ENCODE data around the gene TTC8. TPM values are rescaled to one million over a fixed set of nuclear protein-coding genes. Genes with fewer than 3 reads are reported as not detected.
"Not testable (repeated sequence)": the region's sequence is repeated elsewhere in the genome, so short reads cannot be mapped to it uniquely, and the experiment has no call there.

The TTC8 gene
- total RNA-seq, 1 donor from 2014 or later: 8.9 TPM

DNA sequence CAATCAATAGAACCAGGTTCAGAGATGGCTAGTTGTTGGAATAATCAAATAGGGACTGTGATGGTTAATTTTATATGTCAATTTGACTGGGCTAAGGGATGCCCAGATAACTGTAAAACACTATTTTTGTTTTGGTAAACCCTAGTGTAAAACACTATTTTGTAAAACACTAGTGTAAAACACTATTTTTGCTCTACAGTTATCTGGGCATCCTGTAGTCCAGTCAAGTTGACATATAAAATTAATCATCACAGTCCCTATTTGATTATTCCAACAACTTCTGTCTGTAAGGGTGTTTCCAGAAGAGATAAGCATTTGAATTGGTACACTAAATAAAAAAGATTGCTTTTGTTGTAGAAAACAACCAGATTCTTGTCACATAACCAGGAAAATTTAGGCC lies 16.1 kb upstream of the TTC8 start:
- no peak for DNase-seq
- Histone ChIP-seq H3K4me3 (no peak overlapping the region), H3K27me3 (ENCODE audit: low read depth) (peaks cover 22% of the 10 kb centered on the region), H3K27ac (replicated peaks) (no peak overlapping the region), H3K36me3 (no peaks in the 10 kb centered on the region), H3K9me3 (replicated peaks) (peaks cover 19% of the 10 kb centered on the region), H3K4me1 (no peaks in the 10 kb centered on the region)
- TF ChIP-seq, protein P1, sequence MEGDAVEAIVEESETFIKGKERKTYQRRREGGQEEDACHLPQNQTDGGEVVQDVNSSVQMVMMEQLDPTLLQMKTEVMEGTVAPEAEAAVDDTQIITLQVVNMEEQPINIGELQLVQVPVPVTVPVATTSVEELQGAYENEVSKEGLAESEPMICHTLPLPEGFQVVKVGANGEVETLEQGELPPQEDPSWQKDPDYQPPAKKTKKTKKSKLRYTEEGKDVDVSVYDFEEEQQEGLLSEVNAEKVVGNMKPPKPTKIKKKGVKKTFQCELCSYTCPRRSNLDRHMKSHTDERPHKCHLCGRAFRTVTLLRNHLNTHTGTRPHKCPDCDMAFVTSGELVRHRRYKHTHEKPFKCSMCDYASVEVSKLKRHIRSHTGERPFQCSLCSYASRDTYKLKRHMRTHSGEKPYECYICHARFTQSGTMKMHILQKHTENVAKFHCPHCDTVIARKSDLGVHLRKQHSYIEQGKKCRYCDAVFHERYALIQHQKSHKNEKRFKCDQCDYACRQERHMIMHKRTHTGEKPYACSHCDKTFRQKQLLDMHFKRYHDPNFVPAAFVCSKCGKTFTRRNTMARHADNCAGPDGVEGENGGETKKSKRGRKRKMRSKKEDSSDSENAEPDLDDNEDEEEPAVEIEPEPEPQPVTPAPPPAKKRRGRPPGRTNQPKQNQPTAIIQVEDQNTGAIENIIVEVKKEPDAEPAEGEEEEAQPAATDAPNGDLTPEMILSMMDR (IDR thresholded peaks at IDR 0.05; ENCODE audit: borderline replicate concordance): no peak
- intact Hi-C loops (cut with micrococcal nuclease): no loop called here

DNA sequence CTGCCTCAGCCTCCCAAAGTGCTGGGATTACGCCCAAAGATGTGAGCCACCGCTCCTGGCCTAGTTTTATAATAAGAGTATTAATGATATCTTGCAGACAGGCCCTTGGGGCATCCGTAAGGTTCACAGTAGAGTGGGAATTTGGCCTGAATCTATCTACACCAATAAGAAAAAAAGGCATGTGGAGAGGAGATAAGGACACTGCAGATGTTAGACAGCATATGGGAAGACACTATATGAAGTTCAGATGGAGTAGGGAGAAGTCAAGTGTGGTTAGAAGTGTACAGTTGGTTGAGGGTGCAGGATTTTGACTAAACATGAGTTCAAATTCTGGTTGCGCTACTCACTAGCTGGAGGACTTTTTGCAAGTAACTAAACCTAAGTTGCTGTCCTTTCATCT lies 8.5 kb upstream of the TTC8 start:
- no peak for DNase-seq
- peaks cover 32% of the 10 kb centered on the region for H3K27me3 ChIP-seq (ENCODE audit: low read depth)
- TF ChIP-seq, protein P1 (IDR thresholded peaks at IDR 0.05; ENCODE audit: borderline replicate concordance): no peak
- no peaks in the 10 kb centered on the region for H3K4me1 ChIP-seq
- H3K27ac ChIP-seq (replicated peaks): no peak overlapping the region
- intact Hi-C loops (cut with micrococcal nuclease): no loop called here
- no peaks in the 10 kb centered on the region for H3K36me3 ChIP-seq
- no peak overlapping the region for H3K4me3 ChIP-seq
- H3K9me3 ChIP-seq (replicated peaks): no peaks in the 10 kb centered on the region

DNA sequence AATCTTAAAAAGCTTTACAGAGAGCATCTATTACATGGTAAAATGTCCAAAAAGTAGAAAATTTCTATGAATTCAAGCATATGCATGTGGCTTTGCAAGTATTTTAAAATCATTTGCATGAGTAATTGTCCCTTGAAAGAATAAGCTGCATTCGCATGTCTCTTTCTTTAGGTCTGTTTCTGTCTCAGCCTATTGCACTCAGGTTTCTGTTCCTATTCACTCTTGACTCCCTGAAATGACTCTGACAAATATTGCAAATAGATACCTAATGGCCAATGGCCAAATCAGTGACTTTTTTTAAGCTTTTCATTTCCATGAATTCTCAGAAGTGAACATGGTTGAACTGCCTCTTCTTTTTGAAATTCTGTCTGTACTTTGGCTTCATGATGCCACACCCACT lies 6.4 kb upstream of the TTC8 start:
- intact Hi-C loops (cut with micrococcal nuclease): no loop called here
- H3K9me3 ChIP-seq (replicated peaks): no peaks in the 10 kb centered on the region
- TF ChIP-seq, protein P1 (IDR thresholded peaks at IDR 0.05; ENCODE audit: borderline replicate concordance): no peak
- DNase-seq: no peak
- no peak overlapping the region for H3K4me3 ChIP-seq
- no peaks in the 10 kb centered on the region for H3K36me3 ChIP-seq
- peaks cover 32% of the 10 kb centered on the region for H3K27me3 ChIP-seq (ENCODE audit: low read depth)
- H3K4me1 ChIP-seq: no peaks in the 10 kb centered on the region
- H3K27ac ChIP-seq (replicated peaks): no peak overlapping the region

DNA sequence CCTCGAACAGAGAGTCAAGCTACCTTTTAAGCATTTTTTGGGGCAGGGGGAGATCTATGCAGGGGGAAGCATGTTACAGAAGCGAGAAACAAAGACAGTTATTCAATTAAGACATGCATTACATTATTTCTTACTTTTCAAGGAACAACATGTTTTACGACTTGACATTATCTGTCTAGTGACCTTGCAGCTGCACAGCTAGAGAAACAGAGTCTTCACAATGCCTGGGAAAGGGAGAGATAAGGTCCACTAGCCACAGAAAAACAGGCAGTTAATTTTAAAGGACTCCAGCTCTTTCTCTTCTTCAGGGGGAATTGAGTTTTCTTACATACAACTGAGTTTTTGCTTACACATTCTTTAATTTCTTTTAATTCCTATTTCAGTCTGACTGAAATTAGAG lies 4.8 kb upstream of the TTC8 start:
- H3K36me3 ChIP-seq; intact Hi-C loops (cut with micrococcal nuclease); DNase-seq: not testable (repeated sequence)

DNA sequence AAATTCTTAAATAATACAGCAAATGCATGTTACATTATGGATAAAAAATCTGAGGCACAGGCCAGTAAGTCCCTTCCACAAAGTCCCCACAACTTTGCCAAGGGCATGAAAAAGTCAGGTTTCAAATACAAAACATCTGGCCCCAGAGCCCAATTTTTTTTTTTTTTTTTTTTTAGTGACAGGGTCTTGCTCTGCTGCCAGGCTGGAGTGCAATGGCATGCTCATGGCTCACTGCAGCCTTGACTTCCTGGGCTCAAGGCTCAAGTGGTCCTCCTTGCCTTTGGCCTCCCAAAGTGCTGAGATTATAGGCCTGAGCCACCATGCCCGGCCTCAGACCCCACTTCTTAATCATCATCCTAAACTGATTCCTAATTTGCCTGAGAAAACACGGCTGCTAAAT lies 3.1 kb upstream of the TTC8 start:
- no peak overlapping the region for H3K4me3 ChIP-seq
- no peak overlapping the region for H3K27ac ChIP-seq (replicated peaks)
- H3K4me1 ChIP-seq: peaks cover 17% of the 10 kb centered on the region
- no peaks in the 10 kb centered on the region for H3K36me3 ChIP-seq
- peaks cover 27% of the 10 kb centered on the region for H3K27me3 ChIP-seq (ENCODE audit: low read depth)
- H3K9me3 ChIP-seq (replicated peaks): no peaks in the 10 kb centered on the region
- TF ChIP-seq, protein P1 (IDR thresholded peaks at IDR 0.05; ENCODE audit: borderline replicate concordance): no peak
- DNase-seq: no peak
- intact Hi-C loops (cut with micrococcal nuclease): no loop called here

More for the DNA sequence above, 4.8 kb upstream of the TTC8 start:
- not testable (repeated sequence) for H3K4me1 ChIP-seq; H3K27ac ChIP-seq (replicated peaks); H3K4me3 ChIP-seq; H3K9me3 ChIP-seq (replicated peaks)
- peaks cover 32% of the 10 kb centered on the region for H3K27me3 ChIP-seq (ENCODE audit: low read depth)

DNA sequence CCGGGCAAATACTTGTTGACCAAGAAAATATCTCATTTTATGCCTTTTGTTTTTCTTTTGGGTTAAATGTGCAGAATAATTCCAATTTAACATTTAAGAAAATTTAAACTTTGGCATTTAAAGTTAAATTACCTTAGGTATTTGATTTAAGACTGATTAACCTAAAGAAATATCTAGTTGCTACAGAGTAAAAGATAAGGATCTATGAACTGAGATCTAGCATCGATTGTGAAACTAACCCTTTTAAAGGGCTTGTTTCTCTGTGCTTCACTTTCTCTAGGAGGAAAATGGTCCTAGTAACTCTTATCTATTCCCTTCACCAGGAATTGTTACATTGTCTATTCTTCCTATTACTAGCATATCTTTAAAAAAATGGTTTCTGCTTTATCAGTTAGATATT lies 2.6 kb upstream of the TTC8 start:
- Histone ChIP-seq H3K27ac (replicated peaks) (no peak overlapping the region), H3K27me3 (ENCODE audit: low read depth) (peaks cover 22% of the 10 kb centered on the region), H3K36me3 (no peaks in the 10 kb centered on the region), H3K9me3 (replicated peaks) (no peaks in the 10 kb centered on the region), H3K4me1 (peaks cover 17% of the 10 kb centered on the region), H3K4me3 (no peak overlapping the region)
- intact Hi-C loops (cut with micrococcal nuclease): no loop called here
- TF ChIP-seq, protein P1 (IDR thresholded peaks at IDR 0.05; ENCODE audit: borderline replicate concordance): no peak
- DNase-seq: no peak

Measured in left ventricle myocardium inferior (tissue), 1 donor.